Measurements from ENCODE around the gene SPATA6L. TPM values are rescaled to one million over a fixed set of nuclear protein-coding genes. Genes with fewer than 3 reads are reported as not detected.
"Not testable (repeated sequence)": the region's sequence is repeated elsewhere in the genome, so short reads cannot be mapped to it uniquely, and the experiment has no call there.

The SPATA6L gene
- total and polyA plus RNA-seq, 12 donors: 0.55 to 8.3 (median 2.8) TPM

DNA sequence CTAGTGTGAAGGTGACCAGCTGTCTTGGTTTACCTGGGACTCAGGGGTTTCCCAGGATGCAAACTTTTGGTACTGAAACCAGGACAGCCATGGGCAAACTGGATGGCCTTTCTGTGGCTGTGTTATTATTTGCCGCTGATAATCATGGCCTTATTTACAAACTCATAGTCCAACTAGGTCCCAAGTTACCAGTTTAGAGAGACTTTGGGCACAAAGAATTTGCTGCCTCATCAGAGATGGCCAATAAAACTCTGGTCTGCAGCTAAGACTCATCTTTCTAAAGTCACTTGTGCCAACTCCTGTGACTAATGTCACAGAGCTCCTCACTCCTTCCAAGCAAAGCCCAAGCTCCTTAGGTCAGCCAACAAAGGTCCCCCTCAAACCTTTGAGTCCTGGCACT is 51.7 kb downstream of the SPATA6L start:
- DNase-seq: no peak
- Histone ChIP-seq H3K4me1 (replicated peaks in 1 of 2) (no peaks in the 10 kb centered on the region), H3K27me3 (no peaks in the 10 kb centered on the region), H3K9me3 (replicated peaks in 1 of 3) (no peaks in the 10 kb centered on the region), H3K27ac (no peak overlapping the region), H3K36me3 (replicated peaks in 1 of 2) (no peaks in the 10 kb centered on the region), H3K4me3 (no peak overlapping the region)
- 85 to 100% (median 93%) methylated on average over 1 of the region's 1 CpG for WGBS, 4 donors
- TF ChIP-seq, protein P1, sequence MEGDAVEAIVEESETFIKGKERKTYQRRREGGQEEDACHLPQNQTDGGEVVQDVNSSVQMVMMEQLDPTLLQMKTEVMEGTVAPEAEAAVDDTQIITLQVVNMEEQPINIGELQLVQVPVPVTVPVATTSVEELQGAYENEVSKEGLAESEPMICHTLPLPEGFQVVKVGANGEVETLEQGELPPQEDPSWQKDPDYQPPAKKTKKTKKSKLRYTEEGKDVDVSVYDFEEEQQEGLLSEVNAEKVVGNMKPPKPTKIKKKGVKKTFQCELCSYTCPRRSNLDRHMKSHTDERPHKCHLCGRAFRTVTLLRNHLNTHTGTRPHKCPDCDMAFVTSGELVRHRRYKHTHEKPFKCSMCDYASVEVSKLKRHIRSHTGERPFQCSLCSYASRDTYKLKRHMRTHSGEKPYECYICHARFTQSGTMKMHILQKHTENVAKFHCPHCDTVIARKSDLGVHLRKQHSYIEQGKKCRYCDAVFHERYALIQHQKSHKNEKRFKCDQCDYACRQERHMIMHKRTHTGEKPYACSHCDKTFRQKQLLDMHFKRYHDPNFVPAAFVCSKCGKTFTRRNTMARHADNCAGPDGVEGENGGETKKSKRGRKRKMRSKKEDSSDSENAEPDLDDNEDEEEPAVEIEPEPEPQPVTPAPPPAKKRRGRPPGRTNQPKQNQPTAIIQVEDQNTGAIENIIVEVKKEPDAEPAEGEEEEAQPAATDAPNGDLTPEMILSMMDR (IDR thresholded peaks at IDR 0.05): no peak
- TF ChIP-seq POLR2A (IDR thresholded peaks at IDR 0.05): no peak
- intact Hi-C loops (cut with DNase I): no loop called here

DNA sequence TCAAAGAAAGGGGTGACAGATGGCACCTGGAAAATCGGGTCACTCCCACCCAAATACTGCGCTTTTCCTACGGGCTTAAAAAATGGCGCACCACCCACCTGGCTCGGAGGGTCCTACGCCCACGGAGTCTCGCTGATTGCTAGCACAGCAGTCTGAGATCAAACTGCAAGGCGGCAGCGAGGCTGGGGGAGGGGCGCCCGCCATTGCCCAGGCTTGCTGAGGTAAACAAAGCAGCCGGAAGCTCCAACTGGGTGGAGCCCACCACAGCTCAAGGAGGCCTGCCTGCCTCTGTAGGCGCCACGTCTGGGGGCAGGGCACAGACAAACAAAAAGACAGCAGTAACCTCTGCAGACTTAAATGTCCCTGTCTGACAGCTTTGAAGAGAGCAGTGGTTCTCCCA is 60.2 kb downstream of the SPATA6L start:
- intact Hi-C loops (cut with DNase I); H3K4me1 ChIP-seq (replicated peaks in 1 of 2): not testable (repeated sequence)
- WGBS, 4 donors: 75 to 93% (median 89%) methylated on average over 5 to 11 of the region's 15 CpGs

DNA sequence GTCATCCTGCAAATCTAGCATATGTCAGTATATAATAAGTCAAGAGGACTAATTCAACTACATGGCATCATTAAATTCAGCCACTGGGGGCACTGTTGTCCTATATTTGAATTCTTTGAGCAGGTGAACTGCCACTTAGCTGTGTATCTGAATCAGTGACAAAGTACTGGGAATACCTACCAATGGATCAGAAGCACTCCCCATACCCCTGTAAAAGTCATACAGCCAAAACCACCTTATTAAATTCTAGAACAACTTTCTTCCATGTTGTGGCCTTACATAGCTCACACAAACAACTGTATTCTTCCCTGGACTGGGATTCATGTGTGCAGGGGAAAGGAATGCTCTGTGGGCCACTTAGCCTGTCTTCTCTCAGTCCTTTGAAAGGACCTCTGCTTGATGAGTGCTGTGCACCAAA is 61.6 kb downstream of the SPATA6L start:
- Histone ChIP-seq H3K36me3 (replicated peaks in 1 of 2) (no peaks in the 10 kb centered on the region), H3K4me1 (replicated peaks in 1 of 2) (no peaks in the 10 kb centered on the region), H3K27me3 (no peaks in the 10 kb centered on the region), H3K4me3 (no peak overlapping the region), H3K27ac (no peak overlapping the region), H3K9me3 (replicated peaks in 1 of 3) (no peaks in the 10 kb centered on the region)
- intact Hi-C loops (cut with DNase I): no loop called here
- no peak for TF ChIP-seq POLR2A (IDR thresholded peaks at IDR 0.05)
- TF ChIP-seq, protein P1 (IDR thresholded peaks at IDR 0.05): peak; percentile 63 to 84 (median 69)
- peak; percentile 53 to 90 (median 71) for DNase-seq

More for the DNA sequence above, 60.2 kb downstream of the SPATA6L start:
- not testable (repeated sequence) for H3K36me3 ChIP-seq (replicated peaks in 1 of 2); H3K27ac ChIP-seq; H3K9me3 ChIP-seq (replicated peaks in 1 of 3); H3K4me3 ChIP-seq; H3K27me3 ChIP-seq; DNase-seq

DNA sequence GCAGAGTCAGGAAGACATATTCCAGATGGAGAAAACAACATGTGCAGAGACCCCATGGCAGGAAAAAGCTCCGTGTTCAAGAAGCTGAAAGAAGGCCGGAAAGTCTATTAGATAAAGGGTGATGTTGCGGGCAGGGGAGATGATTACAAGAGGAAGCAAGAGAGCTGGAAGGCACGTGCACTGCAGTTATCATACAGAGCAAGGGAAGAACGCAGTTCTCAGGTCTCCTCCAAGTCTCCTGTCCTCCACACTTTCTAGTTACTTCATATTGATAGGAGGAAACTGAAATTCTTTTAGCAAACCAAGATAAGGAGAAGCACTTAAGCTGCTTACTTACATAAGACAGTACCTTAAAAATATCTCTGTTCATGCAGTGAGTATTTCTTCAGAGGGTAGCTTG is 62.5 kb downstream of the SPATA6L start:
- H3K27me3 ChIP-seq: no peaks in the 10 kb centered on the region
- no peaks in the 10 kb centered on the region for H3K36me3 ChIP-seq (replicated peaks in 1 of 2)
- TF ChIP-seq POLR2A (IDR thresholded peaks at IDR 0.05): no peak
- TF ChIP-seq, protein P1 (IDR thresholded peaks at IDR 0.05): no peak
- no peaks in the 10 kb centered on the region for H3K4me1 ChIP-seq (replicated peaks in 1 of 2)
- no peak overlapping the region for H3K4me3 ChIP-seq
- DNase-seq: no peak
- no peak overlapping the region for H3K27ac ChIP-seq
- no peaks in the 10 kb centered on the region for H3K9me3 ChIP-seq (replicated peaks in 1 of 3)
- WGBS, 4 donors: 88 to 93% (median 89%) methylated on average over 5 of the region's 5 CpGs
- intact Hi-C loops (cut with DNase I): no loop called here

DNA sequence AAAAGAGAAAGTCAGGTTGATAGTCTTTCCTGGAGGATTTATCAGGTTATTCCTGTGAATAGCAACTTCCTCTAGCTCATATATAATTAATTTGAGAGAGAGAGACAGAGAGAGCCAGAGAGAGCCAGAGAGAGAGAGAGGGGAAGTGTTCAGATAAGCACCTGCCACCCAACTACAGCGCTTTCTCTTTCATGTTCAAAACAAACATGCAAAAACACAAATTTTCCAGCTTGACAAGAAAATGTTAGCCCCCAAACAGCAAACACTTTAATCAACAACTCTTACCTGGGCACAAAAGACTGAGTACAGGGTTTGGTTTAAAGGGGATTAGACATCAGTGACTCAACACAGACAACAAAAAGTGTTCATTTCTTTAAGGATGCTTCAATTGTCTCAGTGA is 65.9 kb downstream of the SPATA6L start:
- Histone ChIP-seq H3K36me3 (replicated peaks in 1 of 2) (no peaks in the 10 kb centered on the region), H3K27ac (no peak overlapping the region), H3K4me3 (no peak overlapping the region), H3K9me3 (replicated peaks in 1 of 3) (no peaks in the 10 kb centered on the region), H3K27me3 (no peaks in the 10 kb centered on the region), H3K4me1 (replicated peaks in 1 of 2) (peaks cover 0 to 7% of the 10 kb centered on the region in 2 donors)
- intact Hi-C loops (cut with DNase I): no loop called here
- 73 to 82% (median 77%) methylated on average over 1 of the region's 1 CpG for WGBS, 4 donors
- no peak for TF ChIP-seq POLR2A (IDR thresholded peaks at IDR 0.05)
- no peak for DNase-seq
